22Rv1 (cell line): ENCODE data around the gene ELF4.

ENCODE experiments used
- H3K27ac ChIP-seq: fragments of 450-650 bp; 2 replicates; pipeline ENCODE4 v1.5.1; 2017
- CTCF ChIP-seq: fragments of 450-650 bp; IDR thresholded peaks from 2 replicates; pipeline ENCODE4 v1.5.1; 2017; ENCODE audit warnings: mild to moderate bottlenecking
- ZFX ChIP-seq: fragments of 450-650 bp; IDR thresholded peaks from 2 replicates; pipeline ENCODE4 v1.6.1; 2017; ENCODE audit warnings: antibody characterized with exemption, borderline replicate concordance

ELF4 gene

GRCh38 chrX:130090364-130090763 lies 19.9 kb downstream of the ELF4 start:
- TF ChIP-seq CTCF = no peak
- TF ChIP-seq ZFX = no peak
- no peak overlapping the region for H3K27ac ChIP-seq

- TF ChIP-seq CTCF = no peak
- H3K27ac ChIP-seq = no peak overlapping the region
Observed at GRCh38 chrX:130086447-130087206, 23.7 kb downstream of the ELF4 start.

GRCh38 chrX:130085551-130086446 lies 24.5 kb downstream of the ELF4 start:
- no peak overlapping the region for H3K27ac ChIP-seq
- TF ChIP-seq CTCF (no peak), ZFX (no peak)

- H3K27ac ChIP-seq = no peak overlapping the region
- no peak for TF ChIP-seq ZFX
- no peak for TF ChIP-seq CTCF
Observed at GRCh38 chrX:130084631-130085237, 25.6 kb downstream of the ELF4 start.

- TF ChIP-seq ZFX = no peak
- TF ChIP-seq CTCF = no peak
Observed at GRCh38 chrX:130083656-130084382, 26.5 kb downstream of the ELF4 start.

GRCh38 chrX:130083107-130083490 lies 27.2 kb downstream of the ELF4 start:
- TF ChIP-seq CTCF = no peak
- no peak for TF ChIP-seq ZFX
- no peak overlapping the region for H3K27ac ChIP-seq

More at GRCh38 chrX:130083656-130084382, 26.5 kb downstream of the ELF4 start:
- no peak overlapping the region for H3K27ac ChIP-seq
